Left lung (tissue), 10 donors: ENCODE results near the gene LRRC28. TPM values are rescaled to one million over a fixed set of nuclear protein-coding genes. Genes with fewer than 3 reads are reported as not detected.

Experiments used
- ATAC-seq: fragments of 200-7000 bp; cut with Tn5 transposase; one replicate; pipeline ENCODE4 v1.9.1; 2020; ENCODE audit warnings: moderate library complexity
- DNase-seq, 4 donors: peaks; one replicate each; pipeline ENCODE4 v3.0.0-alpha.2; 2013 to 2020
- H3K27ac ChIP-seq, 2 donors: fragments of 200-600 bp; sonication (generic) in 1 of 2; one replicate each; pipeline versions ENCODE4 v1.5.0 to v1.8.0; 2020 to 2021
- H3K27me3 ChIP-seq, 2 donors: fragments of 200-600 bp; sonication (generic) in 1 of 2; one replicate each; pipeline versions ENCODE4 v1.5.0 to v1.8.0; 2020 to 2021
- H3K36me3 ChIP-seq, 2 donors: fragments of 200-600 bp; sonication (generic) in 1 of 2; one replicate each; pipeline versions ENCODE4 v1.5.0 to v1.8.0; 2020 to 2021
- H3K4me1 ChIP-seq, 2 donors: fragments of 200-600 bp; one replicate each; pipeline ENCODE4 v1.8.0; 2021
- H3K4me3 ChIP-seq, 2 donors: fragments of 200-600 bp; sonication (generic) in 1 of 2; one replicate each; pipeline versions ENCODE4 v1.5.0 to v1.8.0; 2020 to 2021; ENCODE audit warnings: mild to moderate bottlenecking in 1 of 2
- H3K9me3 ChIP-seq, 2 donors: fragments of 200-600 bp; sonication (generic) in 1 of 2; one replicate each; pipeline versions ENCODE4 v1.5.0 to v1.8.0; 2020 to 2021
- CTCF ChIP-seq, 2 donors: fragments of 200-600 bp; sonication (generic) in 1 of 2; IDR thresholded peaks; one replicate each; pipeline versions ENCODE4 v1.5.0 to v1.8.0; 2021; ENCODE audit warnings: antibody characterized with exemption in 2 of 2
- intact Hi-C, 2 donors: fragments of 100-400 bp; cut with DNase I; formaldehyde crosslinking; loops; one replicate each; pipeline versions ENCODE4 v1.11.2 to v1.14.2; 2022
- polyA plus RNA-seq, 6 donors: library from polyadenylated mRNA; unstranded; fragments of 120-200 nt; gene quantifications; one replicate each; pipeline ENCODE4 v1.2.1, GENCODE V29; 2013; ENCODE audit not compliant: insufficient read length in 6 of 6
- total RNA-seq, 2 donors: library from RNA; stranded (reverse); fragmentation: NEBNext Ultra II Directional; extraction: Animal tissue kit (Norgen Biotek cat#: 25700); gene quantifications; one replicate each; pipeline ENCODE4 v1.2.1, GENCODE V29; 2021
- donor health status: DM: no; HTN: yes; CAD: no.
- donor health status: DM: no; HTN: no; CAD: no.

The LRRC28 gene
- total and polyA plus RNA-seq, 8 donors = 14.9 to 29.7 (median 25.0) TPM

- Histone ChIP-seq H3K36me3 (no peaks in the 10 kb centered on the region), H3K9me3 (no peaks in the 10 kb centered on the region), H3K27ac (peak overlapping the region in 1 of 2 donors; percentile 83), H3K27me3 (no peaks in the 10 kb centered on the region), H3K4me3 (no peak overlapping the region), H3K4me1 (peaks cover 0 to 7% of the 10 kb centered on the region in 2 donors)
- TF ChIP-seq CTCF (IDR thresholded peaks at IDR 0.05) = no peak
- peak in 2 of 4 donors; percentile 32 to 74 for DNase-seq
- no peak for ATAC-seq
- intact Hi-C loops = no loop called here
Measured at GRCh38 chr15:99426431-99427105, 175.3 kb downstream of the LRRC28 start.

- H3K36me3 ChIP-seq = no peaks in the 10 kb centered on the region
- no peak overlapping the region for H3K4me3 ChIP-seq
- ATAC-seq = no peak
- H3K4me1 ChIP-seq = peaks cover 0 to 7% of the 10 kb centered on the region in 2 donors
- H3K9me3 ChIP-seq = no peaks in the 10 kb centered on the region
- DNase-seq = peak in 2 of 4 donors; percentile 13 to 22
- H3K27ac ChIP-seq = no peak overlapping the region
- no peak for TF ChIP-seq CTCF (IDR thresholded peaks at IDR 0.05)
- intact Hi-C loops = no loop called here
- no peaks in the 10 kb centered on the region for H3K27me3 ChIP-seq
Measured at GRCh38 chr15:99427210-99427609, 175.9 kb downstream of the LRRC28 start.

- intact Hi-C loops = no loop called here
- no peak overlapping the region for H3K4me3 ChIP-seq
- H3K4me1 ChIP-seq = peaks cover under 1 to 9% of the 10 kb centered on the region in 2 donors
- H3K36me3 ChIP-seq = no peaks in the 10 kb centered on the region
- no peaks in the 10 kb centered on the region for H3K27me3 ChIP-seq
- H3K27ac ChIP-seq = no peak overlapping the region
- TF ChIP-seq CTCF (IDR thresholded peaks at IDR 0.05) = no peak
- DNase-seq (peak in 2 of 4 donors; percentile 26 to 51), ATAC-seq (no peak)
- no peaks in the 10 kb centered on the region for H3K9me3 ChIP-seq
Measured at GRCh38 chr15:99427668-99428361, 176.5 kb downstream of the LRRC28 start.

- Histone ChIP-seq H3K4me3 (no peak overlapping the region), H3K27ac (no peak overlapping the region), H3K9me3 (no peaks in the 10 kb centered on the region), H3K36me3 (no peaks in the 10 kb centered on the region), H3K27me3 (peaks cover 0 to 4% of the 10 kb centered on the region in 2 donors), H3K4me1 (peaks cover 10 to 27% of the 10 kb centered on the region in 2 donors)
- ATAC-seq = no peak
- DNase-seq = peak in 2 of 4 donors; percentile 28
- no peak for TF ChIP-seq CTCF (IDR thresholded peaks at IDR 0.05)
- intact Hi-C loops = no loop called here
Measured at GRCh38 chr15:99429681-99430081, 178.4 kb downstream of the LRRC28 start.

GRCh38 chr15:99430881-99431401 lies 179.7 kb downstream of the LRRC28 start:
- peak in 2 of 4 donors; percentile 28 to 60 for DNase-seq
- H3K9me3 ChIP-seq = no peaks in the 10 kb centered on the region

More at GRCh38 chr15:99430881-99431401, 179.7 kb downstream of the LRRC28 start:
- no peaks in the 10 kb centered on the region for H3K36me3 ChIP-seq
- intact Hi-C loops = no loop called here
- no peak for ATAC-seq
- no peak for TF ChIP-seq CTCF (IDR thresholded peaks at IDR 0.05)
- H3K4me3 ChIP-seq = no peak overlapping the region
- H3K27ac ChIP-seq = no peak overlapping the region
- H3K4me1 ChIP-seq = peaks cover 16 to 32% of the 10 kb centered on the region in 2 donors
- H3K27me3 ChIP-seq = peaks cover 0 to 10% of the 10 kb centered on the region in 2 donors
